H1 (cell line): Measurements from ENCODE around the gene TGIF1. TPM values are rescaled to one million over a fixed set of nuclear protein-coding genes. Genes with fewer than 3 reads are reported as not detected.

Experiments
- CTCF ChIA-PET: fragments of 300-600 bp; sonication (Branson Sonifier 250); formaldehyde crosslinking; loops from one replicate; lab custom pipeline; 2021; ENCODE audit not compliant: partially characterized antibody; lab: Charles Lee
- POLR2A ChIA-PET: fragments of 300-600 bp; sonication (Branson Sonifier 250); formaldehyde crosslinking; loops from one replicate; lab custom pipeline; 2021; ENCODE audit warnings: inconsistent platforms; ENCODE audit not compliant: partially characterized antibody; lab: Charles Lee
- DNase-seq, 2 experiments: peaks; one replicate each; pipeline versions ENCODE4 v3.0.0 to v3.0.0-alpha.2; 2010 to 2022; ENCODE audit warnings: low spot score in 2 of 2, low read depth in 1 of 2, mixed read lengths in 1 of 2
- FAIRE-seq: peaks from 2 replicates; lab custom pipeline; 2011; peaks lifted over from hg19 to GRCh38; lab: Jason Lieb, UNC
- H2AFZ ChIP-seq: 2 replicates; pipeline ENCODE4 v1.8.1; 2012; ENCODE audit warnings: low read length, inconsistent platforms
- H2AK5ac ChIP-seq: 2 replicates; pipeline ENCODE4 v1.6.1; 2013; ENCODE audit warnings: low read depth, low read length
- H2BK120ac ChIP-seq: replicated peaks from 2 replicates; pipeline ENCODE3; 2013; ENCODE audit warnings: low read depth, low read length, inconsistent platforms
- H2BK12ac ChIP-seq: 2 replicates; pipeline ENCODE4 v1.6.1; 2013; ENCODE audit warnings: low read depth, low read length
- H2BK15ac ChIP-seq: 2 replicates; pipeline ENCODE4 v1.6.1; 2013; ENCODE audit warnings: low read length
- H2BK20ac ChIP-seq: 2 replicates; pipeline ENCODE4 v1.6.1; 2013; ENCODE audit warnings: low read length
- H2BK5ac ChIP-seq: 2 replicates; pipeline ENCODE4 v1.6.1; 2013; ENCODE audit warnings: low read depth, low read length
- H3K14ac ChIP-seq: 2 replicates; pipeline ENCODE4 v1.6.1; 2013; ENCODE audit warnings: inconsistent platforms; ENCODE audit not compliant: insufficient read length
- H3K18ac ChIP-seq: 2 replicates; pipeline ENCODE4 v1.6.1; 2013; ENCODE audit warnings: low read length; ENCODE audit errors: extremely low read depth
- H3K23ac ChIP-seq: 2 replicates; pipeline ENCODE4 v1.6.1; 2013; ENCODE audit warnings: inconsistent platforms; ENCODE audit not compliant: insufficient read length
- H3K23me2 ChIP-seq: 2 replicates; pipeline ENCODE4 v1.6.1; 2013; ENCODE audit warnings: low read depth, low read length
- H3K27ac ChIP-seq: 2 replicates; pipeline ENCODE4 v1.6.1; 2011; ENCODE audit warnings: low read depth, low read length, inconsistent platforms
- H3K27me3 ChIP-seq, 4 experiments: replicated peaks in 1 of 4; 1 replicate in 1 of 4; 2 replicates in 3 of 4; pipeline versions ENCODE4 v1.6.1 to v1.8.1; 2011 to 2013; ENCODE audit warnings: low read length in 3 of 4, mild to moderate bottlenecking in 3 of 4, inconsistent platforms in 2 of 4, mixed read lengths in 2 of 4, moderate library complexity in 1 of 4; ENCODE audit not compliant: control insufficient read depth in 3 of 4, insufficient read depth in 3 of 4; ENCODE audit errors: extremely low read depth in 1 of 4
- H3K36me3 ChIP-seq, 4 experiments: 2 replicates each; pipeline versions ENCODE4 v1.6.1 to v1.8.1; 2011 to 2013; ENCODE audit warnings: mild to moderate bottlenecking in 4 of 4, low read length in 3 of 4, moderate library complexity in 2 of 4, control low read depth in 1 of 4, inconsistent platforms in 1 of 4; ENCODE audit not compliant: insufficient read depth in 4 of 4, control insufficient read depth in 2 of 4
- H3K4ac ChIP-seq: replicated peaks from 2 replicates; pipeline ENCODE3; 2013; ENCODE audit warnings: low read length, low read depth, mixed read lengths, inconsistent platforms; ENCODE audit not compliant: insufficient read length
- H3K4me1 ChIP-seq, 4 experiments: replicated peaks in 1 of 4; 1 replicate in 1 of 4; 2 replicates in 3 of 4; pipeline versions ENCODE4 v1.6.1 to v1.8.1; 2011 to 2013; ENCODE audit warnings: low read length in 3 of 4, inconsistent platforms in 2 of 4, mixed read lengths in 1 of 4; ENCODE audit not compliant: insufficient read depth in 4 of 4, control insufficient read depth in 3 of 4
- H3K4me2 ChIP-seq, 2 experiments: 2 replicates each; pipeline versions ENCODE4 v1.6.1 to v1.8.1; 2011 to 2013; ENCODE audit warnings: low read depth in 2 of 2, low read length in 2 of 2, control low read depth in 1 of 2, inconsistent platforms in 1 of 2, mild to moderate bottlenecking in 1 of 2; ENCODE audit not compliant: insufficient read depth in 1 of 2
- H3K4me3 ChIP-seq, 4 experiments: fragments of 200-600, 300-600 bp in 1 of 4; sonication (generic), shearing (Covaris generic), sonication (Bioruptor Twin) in 1 of 4; 2 replicates each; pipeline versions ENCODE4 v1.5.1 to v1.8.1; 2011 to 2016; ENCODE audit warnings: low read length in 4 of 4, low read depth in 3 of 4, control low read depth in 2 of 4, inconsistent platforms in 2 of 4, mild to moderate bottlenecking in 2 of 4, mixed read lengths in 1 of 4, moderate library complexity in 1 of 4; ENCODE audit not compliant: insufficient read depth in 2 of 4; ENCODE audit errors: extremely low read depth in 1 of 4
- H3K56ac ChIP-seq: replicated peaks from 2 replicates; pipeline ENCODE3; 2013; ENCODE audit warnings: low read depth, mild to moderate bottlenecking, mixed read lengths, low read length, inconsistent platforms; ENCODE audit not compliant: insufficient read length
- H3K79me1 ChIP-seq: 2 replicates; pipeline ENCODE4 v1.6.1; 2013; ENCODE audit warnings: low read depth, low read length, control low read depth
- H3K79me2 ChIP-seq, 2 experiments: 2 replicates each; pipeline versions ENCODE4 v1.6.1 to v1.8.1; 2012 to 2013; ENCODE audit warnings: low read length in 2 of 2, mild to moderate bottlenecking in 2 of 2, inconsistent platforms in 1 of 2; ENCODE audit not compliant: insufficient read depth in 2 of 2, control insufficient read depth in 1 of 2
- H3K9ac ChIP-seq, 4 experiments: replicated peaks in 1 of 4; 1 replicate in 1 of 4; 2 replicates in 3 of 4; pipeline versions ENCODE4 v1.6.1 to v1.8.1; 2011 to 2013; ENCODE audit warnings: low read depth in 3 of 4, low read length in 3 of 4, control low read depth in 2 of 4, mild to moderate bottlenecking in 2 of 4, moderate library complexity in 2 of 4, inconsistent platforms in 1 of 4; ENCODE audit errors: extremely low read depth in 1 of 4
- H3K9me3 ChIP-seq, 2 experiments: 2 replicates each; pipeline versions ENCODE4 v1.6.1 to v1.8.1; 2012 to 2013; ENCODE audit warnings: mild to moderate bottlenecking in 2 of 2, moderate library complexity in 2 of 2, control low read depth in 1 of 2, inconsistent platforms in 1 of 2, low read depth in 1 of 2, low read length in 1 of 2, mixed read lengths in 1 of 2; ENCODE audit not compliant: insufficient read depth in 2 of 2
- H4K20me1 ChIP-seq, 2 experiments: replicated peaks in 1 of 2; 2 replicates each; pipeline versions ENCODE3 to v1.8.1; 2011 to 2013; ENCODE audit warnings: inconsistent platforms in 2 of 2, low read length in 2 of 2, mild to moderate bottlenecking in 1 of 2; ENCODE audit not compliant: insufficient read depth in 2 of 2, control insufficient read depth in 1 of 2
- H4K5ac ChIP-seq: 2 replicates; pipeline ENCODE4 v1.6.1; 2013; ENCODE audit warnings: low read length, low read depth, mixed read lengths, inconsistent platforms; ENCODE audit not compliant: insufficient read length
- H4K8ac ChIP-seq: 2 replicates; pipeline ENCODE4 v1.8.0; 2013; ENCODE audit warnings: mild to moderate bottlenecking, moderate library complexity, low read length, inconsistent platforms; ENCODE audit not compliant: insufficient read depth; ENCODE audit errors: extremely low read depth
- H4K91ac ChIP-seq: replicated peaks from 2 replicates; pipeline ENCODE3; 2013; ENCODE audit warnings: low read length, mixed read lengths, inconsistent platforms; ENCODE audit not compliant: insufficient read length
- ATF2 ChIP-seq: IDR thresholded peaks from 2 replicates; pipeline ENCODE4 v1.6.1; 2012; ENCODE audit warnings: low read length, inconsistent platforms
- CBX8 ChIP-seq: fragments of 300-800, 300-1000 bp; sonication (generic); IDR thresholded peaks from 2 replicates; pipeline ENCODE4 v1.7.1; 2016; ENCODE audit warnings: low read depth, low read length, borderline replicate concordance
- CHD2 ChIP-seq: IDR thresholded peaks from 2 replicates; pipeline ENCODE4 v1.6.1; 2012; ENCODE audit warnings: low read length, improper control_type of control experiment
- CTCF ChIP-seq, 3 experiments: IDR thresholded peaks; 1 replicate in 2 of 3; 2 replicates in 1 of 3; pipeline versions ENCODE4 v1.5.1 to v1.6.1; 2011; ENCODE audit warnings: low read length in 3 of 3, mild to moderate bottlenecking in 3 of 3, inconsistent platforms in 2 of 3, low read depth in 1 of 3, moderate library complexity in 1 of 3; ENCODE audit not compliant: insufficient read depth in 1 of 3; ENCODE audit errors: control extremely low read depth in 1 of 3
- EZH2 ChIP-seq: fragments of 200-600 bp; sonication (generic); IDR thresholded peaks from 2 replicates; pipeline ENCODE4 v1.7.1; 2012; ENCODE audit warnings: low read depth, mild to moderate bottlenecking, moderate library complexity, low read length, inconsistent platforms; ENCODE audit not compliant: severe bottlenecking
- MAX ChIP-seq: IDR thresholded peaks from 2 replicates; pipeline ENCODE4 v1.6.1; 2012; ENCODE audit warnings: inconsistent platforms
- POLR2AphosphoS5 ChIP-seq: IDR thresholded peaks from 2 replicates; pipeline ENCODE4 v1.6.1; 2011; ENCODE audit warnings: low read depth, low read length
- SRF ChIP-seq: IDR thresholded peaks from 2 replicates; pipeline ENCODE4 v1.6.1; 2011; ENCODE audit warnings: mild to moderate bottlenecking, low read depth, low read length, moderate library complexity
- TAF1 ChIP-seq: IDR thresholded peaks from 2 replicates; pipeline ENCODE4 v1.6.1; 2011; ENCODE audit warnings: mild to moderate bottlenecking, low read depth, low read length
- WGBS, 2 experiments: shearing (Covaris generic) in 1 of 2; methylation state at CpG; one replicate each; pipeline versions ENCODE4 v1.1.6 to v1.1.7; 2013 to 2015; ENCODE audit warnings: low lambda C conversion rate in 2 of 2, mixed read lengths in 2 of 2, inconsistent platforms in 1 of 2, low coverage in 1 of 2, missing lambda C conversion rate in 1 of 2; ENCODE audit not compliant: insufficient replicate concordance in 2 of 2, insufficient coverage in 1 of 2, insufficient read length in 1 of 2; ENCODE audit errors: extremely low coverage in 1 of 2, missing lambda C conversion rate in 1 of 2; 5-methylcytosine and 5-hydroxymethylcytosine counted together
- polyA plus RNA-seq, 7 experiments: library from polyadenylated mRNA; depleted of rRNA in 3 of 7; stranded (reverse) in 5 of 7; unstranded in 2 of 7; fragments of >200 nt in 5 of 7; fragments of 200-250 nt in 2 of 7; gene quantifications; 1 replicate in 5 of 7; 2 replicates in 1 of 7; 4 replicates in 1 of 7; pipeline versions ENCODE4 v1.2.1 to v1.2.3, GENCODE V29; 2011 to 2013; ENCODE audit warnings: missing spikeins in 2 of 7, mixed read lengths in 2 of 7
- total RNA-seq: library from RNA; stranded (reverse); fragmentation: NEBNext Ultra II Directional; extraction: Animal tissue kit (Norgen Biotek cat#: 25700); gene quantifications from 2 replicates; pipeline ENCODE4 v1.2.1, GENCODE V29; 2021

TGIF1 gene
- total and polyA plus RNA-seq, 2 of the 8 experiments (the other 6 are each of a cell fraction or from before 2014, with no cell fraction given) = 256 to 262 TPM

- H2BK120ac ChIP-seq = no peak overlapping the region
- no peak overlapping the region for H4K91ac ChIP-seq
- H4K20me1 ChIP-seq = no peaks in the 10 kb centered on the region
- H3K79me1 ChIP-seq = no peaks in the 10 kb centered on the region
- H2BK12ac ChIP-seq = no peak overlapping the region
- no peak overlapping the region for H3K27ac ChIP-seq
- H2BK15ac ChIP-seq = no peak overlapping the region
- ChIA-PET POLR2A (no interaction called here), CTCF (interaction anchor here (1.0 kb wide), 1 partner anchor 14 kb away, joined by 3 read pairs; no protein-coding TSS in a partner anchor)
- H3K23me2 ChIP-seq = no peaks in the 10 kb centered on the region
- no peak overlapping the region for H4K8ac ChIP-seq
- FAIRE-seq (no peak), DNase-seq (no peak)
- H3K4ac ChIP-seq = no peak overlapping the region
- H3K27me3 ChIP-seq = no peaks in the 10 kb centered on the region
- no peaks in the 10 kb centered on the region for H3K4me1 ChIP-seq
- H3K18ac ChIP-seq = no peak overlapping the region
- no peak overlapping the region for H3K14ac ChIP-seq
- H3K4me3 ChIP-seq = no peak overlapping the region
- H2AFZ ChIP-seq = no peak overlapping the region
- H3K4me2 ChIP-seq = no peak overlapping the region
- H3K23ac ChIP-seq = no peak overlapping the region
- H2BK20ac ChIP-seq = no peak overlapping the region
- no peaks in the 10 kb centered on the region for H3K9me3 ChIP-seq
- H2AK5ac ChIP-seq = no peak overlapping the region
- H4K5ac ChIP-seq = no peak overlapping the region
- 94% methylated on average over 10 of the region's 10 CpGs; no CpG with 5 or more reads in 1 of the 2 experiments for WGBS, 2 experiments
- no peak overlapping the region for H2BK5ac ChIP-seq
- no peaks in the 10 kb centered on the region for H3K36me3 ChIP-seq
- no peaks in the 10 kb centered on the region for H3K79me2 ChIP-seq
- H3K9ac ChIP-seq = no peak overlapping the region
- no peak overlapping the region for H3K56ac ChIP-seq
- TF ChIP-seq POLR2AphosphoS5 (no peak), CHD2 (no peak), TAF1 (no peak), CBX8 (no peak), SRF (no peak), ATF2 (no peak), EZH2 (no peak), CTCF (IDR thresholded peaks at IDR 0.05; ENCODE audit: control extremely low read depth in 1 of 3, insufficient read depth in 1 of 3, low read depth in 1 of 3, low read length in 3 of 3) (no peak), MAX (no peak)
Measured at GRCh38 chr18:3422905-3423304, 27.1 kb upstream of the TGIF1 start.
